GM23248 (cell line): ENCODE results near the gene EFCAB6. TPM values are rescaled to one million over a fixed set of nuclear protein-coding genes. Genes with fewer than 3 reads are reported as not detected.
A peak's percentile ranks its signal among the peaks of the same experiment; 100 is the strongest.

Experiments
- DNase-seq: peaks from one replicate; pipeline ENCODE4 v3.0.0-alpha.2; 2015
- H2AFZ ChIP-seq: fragments of 200-600 bp; sonication (generic); 2 replicates; pipeline ENCODE4 v1.6.1; 2016; ENCODE audit warnings: antibody characterized with exemption
- H3F3A ChIP-seq: fragments of 200-600 bp; sonication (generic); 2 replicates; pipeline ENCODE4 v1.6.1; 2016; ENCODE audit warnings: mild to moderate bottlenecking, antibody characterized with exemption, mixed run types; ENCODE audit not compliant: insufficient read depth
- H3K27ac ChIP-seq: fragments of 200-600 bp; sonication (generic); 2 replicates; pipeline ENCODE4 v1.5.1; 2016; ENCODE audit warnings: mild to moderate bottlenecking
- H3K27me3 ChIP-seq: fragments of 200-600 bp; sonication (generic); replicated peaks from 2 replicates; pipeline ENCODE4 v1.6.1; 2016; ENCODE audit warnings: mild to moderate bottlenecking; ENCODE audit not compliant: insufficient read depth
- H3K36me3 ChIP-seq: fragments of 200-600 bp; sonication (generic); 2 replicates; pipeline ENCODE4 v1.6.1; 2016; ENCODE audit warnings: low read depth, mild to moderate bottlenecking
- H3K4me1 ChIP-seq: fragments of 200-600 bp; sonication (generic); 2 replicates; pipeline ENCODE4 v1.6.1; 2016; ENCODE audit warnings: mild to moderate bottlenecking; ENCODE audit not compliant: insufficient read depth
- H3K4me2 ChIP-seq: fragments of 200-600 bp; sonication (generic); one replicate; pipeline ENCODE4 v1.6.1; 2016; ENCODE audit warnings: mild to moderate bottlenecking; ENCODE audit not compliant: unreplicated experiment
- H3K4me3 ChIP-seq: fragments of 200-600 bp; sonication (generic); 2 replicates; pipeline ENCODE4 v1.5.1; 2016; ENCODE audit warnings: mild to moderate bottlenecking
- H3K79me2 ChIP-seq: fragments of 200-600 bp; sonication (generic); 2 replicates; pipeline ENCODE4 v1.6.1; 2016; ENCODE audit warnings: mild to moderate bottlenecking; ENCODE audit not compliant: insufficient read depth
- H3K9ac ChIP-seq: fragments of 200-600 bp; sonication (generic); 2 replicates; pipeline ENCODE4 v1.6.1; 2016; ENCODE audit warnings: mild to moderate bottlenecking
- H3K9me2 ChIP-seq: fragments of 200-600 bp; sonication (generic); 2 replicates; pipeline ENCODE4 v1.6.1; 2016; ENCODE audit warnings: mixed run types, mild to moderate bottlenecking, moderate library complexity; ENCODE audit not compliant: insufficient read depth
- H3K9me3 ChIP-seq: fragments of 200-600 bp; sonication (generic); one replicate; pipeline ENCODE4 v1.6.1; 2017; ENCODE audit warnings: low read depth
- H4K20me1 ChIP-seq: fragments of 200-600 bp; sonication (generic); 2 replicates; pipeline ENCODE4 v1.6.0; 2016; ENCODE audit not compliant: insufficient read depth
- EZH2 ChIP-seq: fragments of 200-600 bp; sonication (generic); IDR thresholded peaks from 2 replicates; pipeline ENCODE4 v1.6.1; 2018; ENCODE audit warnings: antibody characterized with exemption, mild to moderate bottlenecking; ENCODE audit not compliant: insufficient read depth, poor library complexity, severe bottlenecking
- EZH2phosphoT487 ChIP-seq: fragments of 200-600 bp; sonication (generic); IDR thresholded peaks from 2 replicates; pipeline ENCODE4 v1.6.1; 2018; ENCODE audit warnings: antibody characterized with exemption, moderate library complexity, mild to moderate bottlenecking, low read depth; ENCODE audit not compliant: insufficient read depth
- WGBS, 2 experiments: methylation state at CpG; one replicate each; pipeline ENCODE4 v1.1.6; 2015 to 2017; ENCODE audit warnings: low lambda C conversion rate in 2 of 2, low coverage in 1 of 2; ENCODE audit errors: missing lambda C conversion rate in 2 of 2; 5-methylcytosine and 5-hydroxymethylcytosine counted together
- in situ Hi-C: fragments of 300-500 bp; cut with MboI; formaldehyde crosslinking; loops from 2 replicates; pipeline ENCODE4 v1.15.0; 2020
- polyA plus RNA-seq: library from polyadenylated mRNA; unstranded; fragments of >200 nt; fragmentation: Nextera tagmentation; extraction: Ambion mirVana; gene quantifications from 2 replicates; pipeline ENCODE4 v1.2.1, GENCODE V29; 2016
- total RNA-seq: library from RNA; depleted of rRNA; stranded (reverse); fragments of >200 nt; shearing (Covaris generic); gene quantifications from 2 replicates; pipeline ENCODE4 v1.2.3, GENCODE V29; 2014

The EFCAB6 gene
- total and polyA plus RNA-seq, 2 experiments from 2014 or later: 1.5 to 2.1 TPM

GRCh38 chr22:43827926-43828724 lies 16.0 kb upstream of the EFCAB6 start:
- Histone ChIP-seq H3K4me2 (no peak overlapping the region), H3K36me3 (no peaks in the 10 kb centered on the region), H3K27me3 (no peaks in the 10 kb centered on the region), H3K9me2 (no peaks in the 10 kb centered on the region), H3K4me1 (peaks cover 17% of the 10 kb centered on the region), H2AFZ (no peak overlapping the region), H3K4me3 (no peak overlapping the region), H3F3A (peaks cover 22% of the 10 kb centered on the region), H3K79me2 (no peaks in the 10 kb centered on the region), H3K27ac (no peak overlapping the region), H3K9ac (no peak overlapping the region), H3K9me3 (no peaks in the 10 kb centered on the region), H4K20me1 (no peaks in the 10 kb centered on the region)
- WGBS, 2 experiments: 69 to 73% methylated on average over 16 of the region's 16 CpGs
- DNase-seq: peak; percentile 22
- TF ChIP-seq EZH2 (no peak), EZH2phosphoT487 (no peak)
- in situ Hi-C loops: no loop called here

GRCh38 chr22:43827003-43827735 lies 15.1 kb upstream of the EFCAB6 start:
- no peaks in the 10 kb centered on the region for H3K9me3 ChIP-seq
- H3K27ac ChIP-seq: peak overlapping the region; percentile 12; the same call in 1 of the 2 replicates
- H3K4me2 ChIP-seq: peak overlapping the region; percentile 73
- no peaks in the 10 kb centered on the region for H3K36me3 ChIP-seq
- H3K4me1 ChIP-seq: peaks cover 17% of the 10 kb centered on the region
- TF ChIP-seq EZH2 (no peak), EZH2phosphoT487 (no peak)
- in situ Hi-C loops: no loop called here
- peak overlapping the region; percentile 49 for H3K9ac ChIP-seq
- no peaks in the 10 kb centered on the region for H3K27me3 ChIP-seq
- WGBS, 2 experiments: 25 to 29% methylated on average over 13 of the region's 13 CpGs
- H3K9me2 ChIP-seq: no peaks in the 10 kb centered on the region
- DNase-seq: no peak
- peak overlapping the region; percentile 66 for H2AFZ ChIP-seq
- peak overlapping the region; percentile 47 for H3K4me3 ChIP-seq
- H4K20me1 ChIP-seq: no peaks in the 10 kb centered on the region
- peaks cover 22% of the 10 kb centered on the region for H3F3A ChIP-seq
- H3K79me2 ChIP-seq: no peaks in the 10 kb centered on the region

GRCh38 chr22:43826142-43827002 lies 14.3 kb upstream of the EFCAB6 start:
- H2AFZ ChIP-seq: peak overlapping the region; percentile 66
- in situ Hi-C loops: no loop called here
- H3K27me3 ChIP-seq: no peaks in the 10 kb centered on the region
- peak overlapping the region; percentile 47 for H3K4me3 ChIP-seq
- DNase-seq: peak; percentile 89
- H3K9me2 ChIP-seq: no peaks in the 10 kb centered on the region
- H3K4me1 ChIP-seq: peaks cover 17% of the 10 kb centered on the region
- TF ChIP-seq EZH2phosphoT487 (no peak), EZH2 (no peak)
- H3K4me2 ChIP-seq: peak overlapping the region; percentile 73
- WGBS, 2 experiments: 6% methylated on average over 16 of the region's 16 CpGs
- H3K9ac ChIP-seq: peak overlapping the region; percentile 49
- H3K36me3 ChIP-seq: no peaks in the 10 kb centered on the region
- no peaks in the 10 kb centered on the region for H4K20me1 ChIP-seq
- peaks cover 22% of the 10 kb centered on the region for H3F3A ChIP-seq
- H3K79me2 ChIP-seq: no peaks in the 10 kb centered on the region
- H3K9me3 ChIP-seq: no peaks in the 10 kb centered on the region
- H3K27ac ChIP-seq: peak overlapping the region; percentile 12; the same call in 1 of the 2 replicates

GRCh38 chr22:43825651-43826050 lies 13.5 kb upstream of the EFCAB6 start:
- Histone ChIP-seq H3K4me3 (no peak overlapping the region), H3K9me2 (no peaks in the 10 kb centered on the region), H3K9ac (no peak overlapping the region), H3K9me3 (no peaks in the 10 kb centered on the region), H2AFZ (peak overlapping the region; percentile 66), H3K79me2 (no peaks in the 10 kb centered on the region), H3K27me3 (no peaks in the 10 kb centered on the region), H3K36me3 (no peaks in the 10 kb centered on the region), H3K27ac (no peak overlapping the region), H3K4me2 (peak overlapping the region; percentile 73), H4K20me1 (no peaks in the 10 kb centered on the region), H3K4me1 (peaks cover 17% of the 10 kb centered on the region), H3F3A (peaks cover 22% of the 10 kb centered on the region)
- peak; percentile 22 for DNase-seq
- TF ChIP-seq EZH2 (no peak), EZH2phosphoT487 (no peak)
- WGBS, 2 experiments: 17 to 18% methylated on average over 11 of the region's 11 CpGs
- in situ Hi-C loops: no loop called here
